ENCODE measurements around the gene TBCCD1.
"Not testable (repeated sequence)": the region's sequence is repeated elsewhere in the genome, so short reads cannot be mapped to it uniquely, and the experiment has no call there.

Gene TBCCD1

GRCh38 chr3:186515125-186515524 is 52.0 kb downstream of the TBCCD1 start:
- no peak for DNase-seq

- no peak for DNase-seq
Measured at GRCh38 chr3:186514296-186515002, 52.7 kb downstream of the TBCCD1 start.

- no peak for DNase-seq
Measured at GRCh38 chr3:186513386-186513785, 53.8 kb downstream of the TBCCD1 start.

- no peak for DNase-seq
Measured at GRCh38 chr3:186512570-186513302, 54.4 kb downstream of the TBCCD1 start.

- no peak for DNase-seq
Measured at GRCh38 chr3:186511702-186512101, 55.4 kb downstream of the TBCCD1 start.

GRCh38 chr3:186511245-186511644 is 55.9 kb downstream of the TBCCD1 start:
- no peak for DNase-seq

GRCh38 chr3:186510374-186511079 is 56.6 kb downstream of the TBCCD1 start:
- DNase-seq, result no peak

GRCh38 chr3:186509423-186509822 is 57.7 kb downstream of the TBCCD1 start:
- peak; percentile 12 for DNase-seq

GRCh38 chr3:186506857-186507256 is 60.3 kb downstream of the TBCCD1 start:
- DNase-seq, result no peak

- no peak for DNase-seq
Measured at GRCh38 chr3:186506191-186506739, 60.9 kb downstream of the TBCCD1 start.

- DNase-seq, result no peak
Measured at GRCh38 chr3:186502966-186503712, 64.0 kb downstream of the TBCCD1 start.

- no peak for DNase-seq
Measured at GRCh38 chr3:186502138-186502948, 64.8 kb downstream of the TBCCD1 start.

GRCh38 chr3:186499949-186500348 is 67.2 kb downstream of the TBCCD1 start:
- not testable (repeated sequence) for DNase-seq

GRCh38 chr3:186498022-186498421 is 69.1 kb downstream of the TBCCD1 start:
- DNase-seq, result not testable (repeated sequence)

GRCh38 chr3:186497608-186498007 is 69.5 kb downstream of the TBCCD1 start:
- no peak for DNase-seq

- DNase-seq, result no peak
Measured at GRCh38 chr3:186496635-186497034, 70.5 kb downstream of the TBCCD1 start.

Measured in NCI-H526 treated with DMSO at 0.1 percent for 48 hours (cell line).